Measurements from ENCODE around the gene RTEL1.

The RTEL1 gene

DNA sequence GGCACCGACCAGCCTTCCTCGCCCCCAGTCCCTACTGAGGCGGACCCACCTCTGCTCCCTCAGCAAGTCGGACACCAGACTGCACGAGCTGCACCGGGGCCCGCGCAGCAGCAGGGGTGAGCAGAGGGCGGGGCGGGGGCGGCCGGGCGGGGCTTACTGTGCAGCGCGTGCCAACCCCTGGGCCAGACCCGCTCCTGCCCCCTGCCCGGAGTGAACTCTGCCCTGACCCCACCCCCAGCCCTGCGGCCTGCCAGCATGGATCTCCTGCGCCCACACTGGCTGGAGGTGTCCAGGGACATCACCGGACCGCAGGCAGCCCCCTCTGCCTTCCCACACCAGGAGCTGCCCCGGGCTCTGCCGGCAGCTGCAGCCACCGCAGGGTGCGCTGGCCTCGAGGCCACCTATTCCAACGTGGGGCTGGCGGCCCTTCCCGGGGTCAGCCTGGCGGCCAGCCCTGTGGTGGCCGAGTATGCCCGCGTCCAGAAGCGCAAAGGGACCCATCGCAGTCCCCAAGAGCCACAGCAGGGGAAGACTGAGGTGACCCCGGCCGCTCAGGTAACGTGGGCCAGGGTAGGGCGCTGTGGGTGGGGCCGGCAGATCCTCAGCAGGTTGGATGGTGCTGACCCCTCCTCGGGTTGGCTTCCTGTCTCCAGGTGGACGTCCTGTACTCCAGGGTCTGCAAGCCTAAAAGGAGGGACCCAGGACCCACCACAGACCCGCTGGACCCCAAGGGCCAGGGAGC is 80.0 kb downstream of the RTEL1 start:
- in situ Hi-C loops (cut with MboI; ENCODE audit: low sequenced_read_pairs) = no loop called here

DNA sequence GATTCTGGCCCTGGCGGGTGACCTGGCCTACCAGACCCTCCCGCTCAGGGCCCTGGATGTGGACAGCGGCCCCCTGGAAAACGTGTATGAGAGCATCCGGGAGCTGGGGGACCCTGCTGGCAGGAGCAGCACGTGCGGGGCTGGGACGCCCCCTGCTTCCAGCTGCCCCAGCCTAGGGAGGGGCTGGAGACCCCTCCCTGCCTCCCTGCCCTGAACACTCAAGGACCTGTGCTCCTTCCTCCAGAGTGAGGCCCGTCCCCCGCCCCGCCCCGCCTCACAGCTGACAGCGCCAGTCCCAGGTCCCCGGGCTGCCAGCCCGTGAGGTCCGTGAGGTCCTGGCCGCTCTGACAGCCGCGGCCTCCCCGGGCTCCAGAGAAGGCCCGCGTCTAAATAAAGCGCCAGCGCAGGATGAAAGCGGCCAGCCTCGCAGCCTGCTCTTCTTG is 80.6 kb downstream of the RTEL1 start:
- in situ Hi-C loops (cut with MboI; ENCODE audit: low sequenced_read_pairs) = no loop called here

DNA sequence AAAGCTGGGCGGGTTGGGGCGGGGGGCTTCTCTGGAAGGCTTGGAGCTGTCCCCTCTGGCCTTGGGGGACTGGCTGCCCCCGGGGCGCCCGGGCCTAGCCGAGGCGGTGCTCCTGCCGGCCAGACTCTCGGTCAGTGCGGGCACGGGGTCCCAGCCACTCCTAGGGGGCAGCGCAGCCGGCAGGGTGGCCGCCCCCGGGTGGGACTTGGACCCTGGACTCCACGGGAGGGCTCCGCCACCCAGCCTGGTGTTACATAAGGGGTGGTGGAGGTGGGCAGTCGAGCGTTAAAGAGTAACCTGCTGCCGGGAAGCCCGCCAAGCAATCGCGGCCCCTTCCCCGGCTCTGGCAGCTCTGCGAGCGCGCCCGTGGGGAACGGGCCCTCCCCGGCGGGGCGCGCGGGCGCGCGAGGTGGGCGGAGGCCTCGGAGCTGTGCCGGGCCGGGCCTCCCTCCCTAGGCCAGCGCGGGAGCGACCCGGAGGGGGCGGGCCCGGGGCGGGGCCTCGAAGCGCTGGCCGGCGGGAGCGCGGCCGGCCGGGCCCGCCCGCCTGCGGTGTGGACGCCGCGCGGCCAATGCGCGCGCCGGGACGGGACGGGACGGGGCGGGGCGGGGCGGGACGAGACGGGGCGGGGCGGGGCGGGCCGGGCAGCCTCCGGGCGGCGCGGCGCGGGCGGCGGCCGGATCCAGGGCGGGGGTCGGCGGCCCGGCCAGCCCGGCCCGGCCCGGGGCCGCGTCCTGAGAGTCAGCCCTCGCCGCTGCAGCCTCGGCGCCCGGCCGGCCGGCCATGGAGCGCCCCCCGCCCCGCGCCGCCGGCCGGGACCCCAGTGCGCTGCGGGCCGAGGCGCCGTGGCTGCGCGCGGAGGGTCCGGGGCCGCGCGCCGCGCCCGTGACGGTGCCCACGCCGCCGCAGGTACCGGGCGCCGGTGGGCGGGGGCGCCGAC is 81.3 kb downstream of the RTEL1 start, which contains the start of gene SLC2A4RG:
Gene SLC2A4RG, plus strand, starts transcription at position 647 of the 940 bp plus-strand sequence. Its CDS starts 137 bp downstream, at position 784.
- in situ Hi-C loops (cut with MboI; ENCODE audit: low sequenced_read_pairs) = no loop called here

DNA sequence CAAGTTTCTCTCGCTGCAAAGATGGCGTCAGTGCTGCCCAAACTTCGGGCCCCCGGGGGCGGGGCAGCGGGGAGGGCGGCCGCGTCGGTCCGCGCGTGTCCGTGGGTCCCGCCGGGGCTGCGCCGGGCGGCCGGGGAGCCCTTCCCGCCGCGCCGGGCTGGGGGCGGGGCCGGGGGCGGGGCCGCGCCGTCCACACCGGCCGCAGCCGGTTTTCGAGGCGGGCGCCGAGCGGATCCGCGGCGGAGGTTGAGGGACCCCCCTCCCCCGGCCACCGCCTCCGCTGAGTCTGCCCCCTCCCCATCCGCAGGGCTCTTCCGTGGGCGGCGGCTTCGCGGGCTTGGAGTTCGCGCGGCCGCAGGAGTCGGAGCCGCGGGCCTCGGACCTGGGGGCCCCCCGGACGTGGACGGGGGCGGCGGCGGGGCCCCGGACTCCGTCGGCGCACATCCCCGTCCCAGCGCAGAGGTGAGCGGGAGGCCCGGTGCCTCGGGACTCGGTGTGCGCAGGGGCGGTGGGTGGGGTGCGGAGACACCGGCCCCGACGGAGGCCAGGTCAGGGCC is 82.0 kb downstream of the RTEL1 start:
- in situ Hi-C loops (cut with MboI; ENCODE audit: low sequenced_read_pairs) = no loop called here

DNA sequence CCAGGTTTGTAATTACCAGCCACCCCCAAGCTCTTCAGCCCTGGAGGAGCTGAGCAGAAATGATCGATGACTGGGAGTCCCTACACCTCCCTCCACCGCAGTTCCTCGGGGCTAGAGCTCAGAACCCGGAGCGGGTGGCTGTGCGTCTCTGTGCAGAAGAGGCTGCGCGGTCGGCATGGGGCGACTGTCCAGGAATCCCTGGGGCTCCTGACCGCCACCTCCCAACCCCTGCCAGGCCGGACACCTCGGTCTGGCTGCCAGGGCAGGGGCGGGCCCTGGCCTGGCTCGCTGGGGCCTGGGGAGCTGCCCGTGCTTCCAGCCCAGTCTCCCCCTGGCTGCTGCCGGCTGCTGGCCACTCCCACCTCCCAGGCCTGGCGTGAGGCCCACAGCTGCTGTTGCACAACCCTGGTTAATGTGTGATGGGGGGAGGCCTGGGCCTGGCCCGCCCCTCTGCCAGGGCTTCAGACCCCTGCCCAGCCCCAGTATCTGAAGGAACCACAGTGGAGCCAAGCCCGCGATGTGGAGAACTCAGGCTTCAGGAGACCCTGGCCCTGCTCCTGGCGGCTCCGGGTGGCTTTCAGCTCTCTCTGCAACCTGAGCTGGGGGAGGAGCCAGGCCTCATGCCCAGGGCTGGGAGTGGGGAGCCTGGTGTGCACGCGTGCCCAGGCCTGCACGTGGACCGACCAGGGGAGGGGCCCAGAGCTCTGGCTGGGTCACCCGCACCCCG is 82.7 kb downstream of the RTEL1 start:
- in situ Hi-C loops (cut with MboI; ENCODE audit: low sequenced_read_pairs) = no loop called here

DNA sequence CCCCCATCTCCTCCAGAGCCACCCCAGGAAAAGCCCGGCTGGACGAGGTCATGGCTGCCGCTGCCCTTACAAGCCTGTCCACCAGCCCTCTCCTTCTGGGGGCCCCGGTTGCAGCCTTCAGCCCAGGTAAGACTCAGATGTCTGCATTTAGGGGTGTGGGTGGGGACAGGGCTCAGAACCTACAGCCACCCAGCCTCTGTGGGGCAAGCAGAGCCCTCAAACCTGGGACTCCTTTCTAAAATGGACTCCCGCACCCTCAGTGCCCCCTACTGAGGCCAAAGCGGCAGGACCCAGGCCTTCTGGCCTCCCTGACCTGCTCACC is 83.2 kb downstream of the RTEL1 start:
- in situ Hi-C loops (cut with MboI; ENCODE audit: low sequenced_read_pairs) = no loop called here

DNA sequence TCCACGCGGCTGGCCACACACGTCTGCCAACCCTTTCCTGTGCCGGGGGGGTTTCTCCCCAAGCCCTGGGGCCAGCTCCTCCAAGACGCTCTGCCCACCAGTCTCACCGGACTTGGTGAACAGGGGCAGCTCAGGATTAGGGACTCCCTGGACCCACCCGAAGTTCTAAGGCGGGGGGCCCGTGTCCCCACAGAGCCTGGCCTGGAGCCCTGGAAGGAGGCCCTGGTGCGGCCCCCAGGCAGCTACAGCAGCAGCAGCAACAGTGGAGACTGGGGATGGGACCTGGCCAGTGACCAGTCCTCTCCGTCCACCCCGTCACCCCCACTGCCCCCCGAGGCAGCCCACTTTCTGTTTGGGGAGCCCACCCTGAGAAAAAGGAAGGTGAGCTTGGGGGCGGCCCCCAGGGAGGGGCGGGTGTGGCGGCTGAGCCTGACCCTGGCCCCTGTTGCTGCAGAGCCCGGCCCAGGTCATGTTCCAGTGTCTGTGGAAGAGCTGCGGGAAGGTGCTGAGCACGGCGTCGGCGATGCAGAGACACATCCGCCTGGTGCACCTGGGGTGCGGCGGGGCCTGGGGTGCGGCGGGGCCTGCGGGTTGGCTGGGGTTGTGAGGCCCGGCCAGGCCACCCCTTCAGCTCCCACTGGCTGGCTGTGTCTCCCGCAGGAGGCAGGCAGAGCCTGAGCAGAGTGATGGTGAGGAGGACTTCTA is 83.7 kb downstream of the RTEL1 start:
- in situ Hi-C loops (cut with MboI; ENCODE audit: low sequenced_read_pairs) = no loop called here

DNA sequence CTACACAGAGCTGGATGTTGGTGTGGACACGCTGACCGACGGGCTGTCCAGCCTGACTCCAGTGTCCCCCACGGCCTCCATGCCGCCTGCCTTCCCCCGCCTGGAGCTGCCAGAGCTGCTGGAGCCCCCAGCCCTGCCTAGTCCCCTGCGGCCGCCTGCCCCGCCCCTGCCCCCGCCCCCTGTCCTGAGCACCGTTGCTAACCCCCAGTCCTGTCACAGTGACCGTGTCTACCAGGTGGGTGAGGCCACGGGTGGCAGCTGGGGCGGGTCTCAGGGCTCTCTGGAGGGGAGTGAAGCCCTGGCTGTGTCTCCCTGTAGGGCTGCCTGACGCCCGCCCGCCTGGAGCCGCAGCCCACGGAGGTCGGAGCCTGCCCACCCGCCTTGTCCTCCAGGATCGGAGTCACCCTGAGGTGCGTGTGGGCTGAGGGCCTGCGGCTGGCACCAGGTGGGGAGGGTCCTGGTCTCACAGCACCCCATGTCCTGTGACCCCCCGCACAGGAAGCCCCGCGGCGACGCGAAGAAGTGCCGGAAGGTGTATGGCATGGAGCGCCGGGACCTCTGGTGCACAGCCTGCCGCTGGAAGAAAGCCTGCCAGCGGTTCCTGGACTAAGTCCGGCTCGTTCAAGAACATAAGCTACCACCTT is 84.4 kb downstream of the RTEL1 start:
- in situ Hi-C loops (cut with MboI; ENCODE audit: low sequenced_read_pairs) = no loop called here

DNA sequence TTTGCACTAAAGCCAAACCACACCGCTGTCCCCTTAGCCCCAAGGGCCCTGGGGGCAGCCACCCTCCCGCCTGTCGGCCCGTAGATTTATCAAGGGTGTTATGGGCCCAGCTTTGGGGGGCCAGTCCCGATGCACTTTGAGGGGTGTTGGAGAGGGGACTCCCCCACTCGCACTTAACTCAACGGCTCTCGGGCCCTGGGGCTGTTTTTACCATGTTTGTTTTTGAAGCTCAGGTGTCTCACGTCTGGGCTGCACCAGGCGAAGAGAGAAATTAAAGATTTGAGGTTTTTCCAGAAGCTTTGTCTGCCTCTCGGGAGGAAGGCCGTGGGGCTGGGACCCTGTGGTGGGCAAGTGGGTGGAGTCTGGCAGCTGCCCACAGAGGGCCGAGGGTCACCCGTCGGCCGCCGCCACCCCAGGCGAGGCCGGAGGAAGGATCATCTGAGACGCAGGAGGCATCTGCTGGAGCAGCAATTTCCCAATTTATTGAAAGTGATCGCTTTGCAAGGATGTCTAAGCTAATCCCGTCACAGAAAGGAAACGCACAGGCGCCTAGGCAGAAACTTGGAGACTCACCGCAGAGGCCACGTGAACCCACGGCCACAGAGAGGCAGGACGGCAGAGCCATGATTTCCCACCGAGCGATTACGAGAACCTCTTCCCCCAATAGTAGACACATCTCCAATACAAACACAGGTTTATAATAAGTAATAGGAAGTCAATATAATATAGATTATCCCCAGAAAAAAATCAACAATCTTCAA is 85.3 kb downstream of the RTEL1 start:
- in situ Hi-C loops (cut with MboI; ENCODE audit: low sequenced_read_pairs) = no loop called here

DNA sequence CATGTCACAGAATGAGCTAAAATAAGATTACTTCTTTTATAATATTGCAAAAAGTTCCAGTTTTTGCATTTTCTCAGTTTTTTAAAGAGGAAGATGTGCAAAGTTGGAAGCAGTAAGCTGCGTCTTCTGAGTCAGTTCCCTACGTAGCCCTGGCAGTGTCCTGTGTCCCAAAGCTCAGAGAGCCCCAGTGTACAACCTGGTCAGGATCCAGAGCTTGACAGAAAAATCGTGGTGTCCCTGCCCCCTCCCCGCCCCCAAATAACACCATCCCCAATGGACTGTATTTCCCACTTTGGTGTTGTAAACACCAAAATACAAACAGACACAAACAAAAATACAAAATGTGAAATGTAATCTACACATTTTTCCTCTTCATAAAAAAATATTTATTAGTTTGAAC is 86.0 kb downstream of the RTEL1 start:
- in situ Hi-C loops (cut with MboI; ENCODE audit: low sequenced_read_pairs) = no loop called here

DNA sequence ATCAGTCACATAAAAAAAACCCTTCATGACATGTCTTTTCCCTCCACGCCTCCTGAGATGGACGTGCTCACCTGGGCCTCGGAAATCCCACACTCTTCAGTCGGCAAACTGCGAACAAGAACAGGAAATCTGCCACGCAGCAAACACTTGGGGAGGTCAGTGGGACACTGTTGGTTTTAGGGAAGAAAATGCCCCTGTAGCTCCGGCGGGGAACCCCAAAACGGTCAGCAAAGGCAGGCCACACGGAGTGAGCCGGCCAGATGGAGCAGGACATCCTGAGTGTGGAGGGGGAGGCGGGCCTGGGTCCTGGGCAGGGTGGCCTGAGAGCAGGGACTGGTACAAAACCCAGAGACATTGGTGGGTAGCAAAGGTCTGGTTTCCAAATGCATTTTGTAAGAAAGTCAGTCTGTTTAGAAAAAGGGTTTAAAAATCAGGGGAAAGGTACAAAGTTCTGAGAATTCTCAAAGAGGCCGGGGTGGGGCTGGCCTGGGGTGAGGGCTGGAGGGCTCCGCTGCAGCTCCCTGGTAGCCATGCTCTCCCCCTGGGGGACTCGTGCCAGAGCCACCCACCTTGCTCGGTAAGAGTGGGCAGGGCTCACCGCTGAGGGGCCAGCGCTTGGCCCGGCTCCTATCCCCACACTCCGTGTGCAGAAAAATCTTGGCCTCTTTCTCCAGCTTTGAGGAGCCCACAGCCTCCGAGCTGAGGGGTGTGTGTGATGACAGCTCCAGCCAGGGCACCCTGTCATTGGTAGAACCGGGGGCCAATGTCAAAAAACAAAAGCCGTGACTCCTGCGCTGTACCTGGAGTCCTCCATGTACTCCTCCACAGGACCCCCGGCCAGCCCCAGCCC is 86.7 kb downstream of the RTEL1 start:
- in situ Hi-C loops (cut with MboI; ENCODE audit: low sequenced_read_pairs) = no loop called here

DNA sequence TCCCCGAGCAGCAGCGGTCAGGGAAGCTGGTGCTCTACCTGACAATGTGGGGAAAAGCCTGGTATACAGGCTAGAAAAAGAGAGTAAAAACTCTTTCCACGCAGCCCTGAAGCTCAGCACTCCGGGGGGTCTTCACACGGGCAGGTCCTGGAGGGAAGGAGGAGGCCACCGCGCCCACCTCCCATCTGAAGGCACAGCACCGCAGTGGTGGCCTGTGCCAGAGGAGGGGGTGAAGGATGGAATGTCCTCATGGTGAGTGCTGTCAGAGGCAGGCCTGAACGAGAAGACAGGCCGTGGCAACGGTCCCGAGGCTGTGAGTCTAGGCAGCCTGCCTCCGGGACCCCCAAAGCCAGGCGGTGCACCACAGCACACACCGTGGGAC is 87.3 kb downstream of the RTEL1 start:
- in situ Hi-C loops (cut with MboI; ENCODE audit: low sequenced_read_pairs) = no loop called here

All from hTERT RPE-1 (cell line).